Lower leg skin (tissue), 3 donors: ENCODE measurements around the gene SSUH2.

Experiments
- POLR2A ChIP-seq, 2 donors: fragments of 450-650 bp; IDR thresholded peaks; one replicate each; pipeline ENCODE4 v1.6.1; 2016 to 2017; ENCODE audit warnings: antibody characterized with exemption in 2 of 2, mild to moderate bottlenecking in 1 of 2, moderate library complexity in 1 of 2
- TF ChIP-seq, protein P1 (sequence below), 3 donors: fragments of 450-650 bp; IDR thresholded peaks; one replicate each; pipeline ENCODE4 v1.5.1; 2016; ENCODE audit warnings: antibody characterized with exemption in 3 of 3, mild to moderate bottlenecking in 3 of 3, moderate library complexity in 2 of 3

DNA sequence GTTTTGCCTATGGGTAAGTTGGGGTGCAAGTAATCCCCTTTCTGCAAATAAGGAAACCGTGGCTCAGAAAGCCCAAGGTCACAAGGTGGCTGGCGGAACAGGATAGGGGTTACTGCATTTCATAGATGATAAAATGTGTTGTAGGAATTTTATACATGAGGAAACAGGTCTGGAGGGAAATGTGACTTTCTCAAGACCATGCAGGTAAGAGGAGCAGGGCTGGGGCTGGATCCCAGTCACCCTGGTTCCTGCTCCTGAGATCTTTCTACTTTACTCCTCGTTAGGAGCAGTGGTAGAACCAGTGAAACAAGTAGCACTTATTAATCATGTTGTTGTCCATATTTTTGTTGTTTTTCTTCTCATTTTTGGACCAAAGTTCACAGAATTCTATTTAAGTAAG, 63.2 kb downstream of the SSUH2 start:
- TF ChIP-seq, protein P1, sequence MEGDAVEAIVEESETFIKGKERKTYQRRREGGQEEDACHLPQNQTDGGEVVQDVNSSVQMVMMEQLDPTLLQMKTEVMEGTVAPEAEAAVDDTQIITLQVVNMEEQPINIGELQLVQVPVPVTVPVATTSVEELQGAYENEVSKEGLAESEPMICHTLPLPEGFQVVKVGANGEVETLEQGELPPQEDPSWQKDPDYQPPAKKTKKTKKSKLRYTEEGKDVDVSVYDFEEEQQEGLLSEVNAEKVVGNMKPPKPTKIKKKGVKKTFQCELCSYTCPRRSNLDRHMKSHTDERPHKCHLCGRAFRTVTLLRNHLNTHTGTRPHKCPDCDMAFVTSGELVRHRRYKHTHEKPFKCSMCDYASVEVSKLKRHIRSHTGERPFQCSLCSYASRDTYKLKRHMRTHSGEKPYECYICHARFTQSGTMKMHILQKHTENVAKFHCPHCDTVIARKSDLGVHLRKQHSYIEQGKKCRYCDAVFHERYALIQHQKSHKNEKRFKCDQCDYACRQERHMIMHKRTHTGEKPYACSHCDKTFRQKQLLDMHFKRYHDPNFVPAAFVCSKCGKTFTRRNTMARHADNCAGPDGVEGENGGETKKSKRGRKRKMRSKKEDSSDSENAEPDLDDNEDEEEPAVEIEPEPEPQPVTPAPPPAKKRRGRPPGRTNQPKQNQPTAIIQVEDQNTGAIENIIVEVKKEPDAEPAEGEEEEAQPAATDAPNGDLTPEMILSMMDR (IDR thresholded peaks at IDR 0.05) = no peak
- TF ChIP-seq POLR2A (IDR thresholded peaks at IDR 0.05) = no peak
